ENCODE measurements around the gene SLC4A1. TPM values are rescaled to one million over a fixed set of nuclear protein-coding genes. Genes with fewer than 3 reads are reported as not detected.

SLC4A1 gene
- total and polyA plus RNA-seq, 4 donors: 0.14 to 1,478 TPM; not detected in 2

GRCh38 chr17:44236444-44236991, 31.4 kb downstream of the SLC4A1 start:
- TF ChIP-seq FOXA2 (IDR thresholded peaks at IDR 0.05): no peak
- no peak for TF ChIP-seq YY1 (IDR thresholded peaks at IDR 0.05)
- TF ChIP-seq JUND (IDR thresholded peaks at IDR 0.05): no peak
- TF ChIP-seq TAF1 (conservative IDR thresholded peaks at IDR 0.05): no peak
- TF ChIP-seq NR2F2 (IDR thresholded peaks at IDR 0.05): no peak
- TF ChIP-seq HNF4A (conservative IDR thresholded peaks at IDR 0.05): no peak
- TF ChIP-seq RAD21 (IDR thresholded peaks at IDR 0.05): no peak
- no peak for TF ChIP-seq ZBTB33 (IDR thresholded peaks at IDR 0.05)
- TF ChIP-seq EGR1 (IDR thresholded peaks at IDR 0.05; ENCODE audit: low read depth in 2 of 2): no peak
- no peak for TF ChIP-seq HNF4G (IDR thresholded peaks at IDR 0.05)
- TF ChIP-seq SP1 (IDR thresholded peaks at IDR 0.05): no peak
- TF ChIP-seq REST (IDR thresholded peaks at IDR 0.05): no peak
- no peak for TF ChIP-seq ATF3 (IDR thresholded peaks at IDR 0.05)
- TF ChIP-seq GABPA (IDR thresholded peaks at IDR 0.05 in 1 of 2, conservative IDR thresholded peaks at IDR 0.05 in 1 of 2): no peak
- no peak for TF ChIP-seq CTCF (IDR thresholded peaks at IDR 0.05; ENCODE audit: low read depth, low read length, missing input control)
- TF ChIP-seq FOXA1 (IDR thresholded peaks at IDR 0.05): no peak
- no peak for TF ChIP-seq MAX (IDR thresholded peaks at IDR 0.05)
- TF ChIP-seq RXRA (IDR thresholded peaks at IDR 0.05): no peak
- DNase-seq (ENCODE audit: low spot score): no peak
- peaks cover 0 to 3% (median 0%) of the 10 kb centered on the region in 4 donors for H3K4me1 ChIP-seq (ENCODE audit: control insufficient read depth in 4 of 4, insufficient read depth in 4 of 4, low read length in 3 of 4)
- WGBS: 62% methylated on average over 5 of the region's 5 CpGs
- no peak overlapping the region for H3K27ac ChIP-seq (ENCODE audit: low read depth in 1 of 2, low read length in 2 of 2)
- H3K9me3 ChIP-seq (ENCODE audit: control insufficient read depth in 4 of 4, low read length in 3 of 4): no peaks in the 10 kb centered on the region
- H3K27me3 ChIP-seq (ENCODE audit: control insufficient read depth in 4 of 4, insufficient read depth in 4 of 4, low read length in 3 of 4): no peaks in the 10 kb centered on the region
- H3K9ac ChIP-seq (ENCODE audit: low read depth in 1 of 2, low read length in 2 of 2): no peak overlapping the region
- no peaks in the 10 kb centered on the region for H3K36me3 ChIP-seq (ENCODE audit: control insufficient read depth in 4 of 4, insufficient read depth in 3 of 4, low read depth in 1 of 4, low read length in 3 of 4)
- no peak overlapping the region for H3K4me3 ChIP-seq (ENCODE audit: low read depth in 1 of 3, low read length in 3 of 3)

All from liver (tissue), 9 donors.